Left lung (tissue), 14 donors: Measurements from ENCODE around the gene PEAR1. TPM values are rescaled to one million over a fixed set of nuclear protein-coding genes. Genes with fewer than 3 reads are reported as not detected.

Experiments used
- ATAC-seq: fragments of 200-7000 bp; cut with Tn5 transposase; one replicate; pipeline ENCODE4 v1.9.1; 2020; ENCODE audit warnings: moderate library complexity
- DNase-seq, 4 donors: peaks; one replicate each; pipeline ENCODE4 v3.0.0-alpha.2; 2013 to 2020
- H3K27ac ChIP-seq, 2 donors: fragments of 200-600 bp; sonication (generic) in 1 of 2; one replicate each; pipeline versions ENCODE4 v1.5.0 to v1.8.0; 2020 to 2021
- H3K27me3 ChIP-seq, 2 donors: fragments of 200-600 bp; sonication (generic) in 1 of 2; one replicate each; pipeline versions ENCODE4 v1.5.0 to v1.8.0; 2020 to 2021
- H3K36me3 ChIP-seq, 2 donors: fragments of 200-600 bp; sonication (generic) in 1 of 2; one replicate each; pipeline versions ENCODE4 v1.5.0 to v1.8.0; 2020 to 2021
- H3K4me1 ChIP-seq, 2 donors: fragments of 200-600 bp; one replicate each; pipeline ENCODE4 v1.8.0; 2021
- H3K4me3 ChIP-seq, 2 donors: fragments of 200-600 bp; sonication (generic) in 1 of 2; one replicate each; pipeline versions ENCODE4 v1.5.0 to v1.8.0; 2020 to 2021; ENCODE audit warnings: mild to moderate bottlenecking in 1 of 2
- H3K9me3 ChIP-seq, 2 donors: fragments of 200-600 bp; sonication (generic) in 1 of 2; one replicate each; pipeline versions ENCODE4 v1.5.0 to v1.8.0; 2020 to 2021
- intact Hi-C, 2 donors: fragments of 100-400 bp; cut with DNase I; formaldehyde crosslinking; loops; one replicate each; pipeline versions ENCODE4 v1.11.2 to v1.14.2; 2022
- long read RNA-seq, 12 donors: library from polyadenylated mRNA in 2 of 12; unstranded in 2 of 12; transcript quantifications; one replicate each; pipeline ENCODE4 v2.0.0 and lab custom pipeline, GENCODE V29; 2019 to 2026
- polyA plus RNA-seq, 6 donors: library from polyadenylated mRNA; unstranded; fragments of 120-200 nt; gene quantifications; one replicate each; pipeline ENCODE4 v1.2.1, GENCODE V29; 2013; ENCODE audit not compliant: insufficient read length in 6 of 6
- total RNA-seq, 2 donors: library from RNA; stranded (reverse); fragmentation: NEBNext Ultra II Directional; extraction: Animal tissue kit (Norgen Biotek cat#: 25700); gene quantifications; one replicate each; pipeline ENCODE4 v1.2.1, GENCODE V29; 2021
- TF ChIP-seq, protein P1 (sequence below), 2 donors: fragments of 200-600 bp; sonication (generic) in 1 of 2; IDR thresholded peaks; one replicate each; pipeline versions ENCODE4 v1.5.0 to v1.8.0; 2021; ENCODE audit warnings: antibody characterized with exemption in 2 of 2
- donor health status: DM: no; HTN: yes; CAD: no.
- donor health status: DM: no; HTN: no; CAD: no.

PEAR1 gene
- total RNA-seq (10 to 100 TPM; 10.6 to 12.3 TPM), polyA plus RNA-seq (10 to 100 TPM; 25.7 to 30.1 (median 29.4) TPM)
- long read RNA-seq, donor 1, partial matches to known transcripts = 82 of 83 reads
- long read RNA-seq, donor 1, other reads (novel, unspliced or antisense) = 0 of 83 reads
- long read RNA-seq, donor 2, full-length matches to known transcripts = 3 of 99 reads
- long read RNA-seq, donor 2, partial matches to known transcripts = 96 of 99 reads
- long read RNA-seq, donor 2, other reads (novel, unspliced or antisense) = 0 of 99 reads
- long read RNA-seq, donor 3, full-length matches to known transcripts = 2 of 10 reads
- long read RNA-seq, donor 3, partial matches to known transcripts = 8 of 10 reads
- long read RNA-seq, donor 3, other reads (novel, unspliced or antisense) = 0 of 10 reads
- long read RNA-seq, donor 4, partial matches to known transcripts = 0 of 3 reads
- long read RNA-seq, donor 4, other reads (novel, unspliced or antisense) = 3 of 3 reads
- long read RNA-seq, donor 5, partial matches to known transcripts = 0 of 1 reads
- long read RNA-seq, donor 5, other reads (novel, unspliced or antisense) = 0 of 1 reads
- long read RNA-seq, donor 6, full-length matches to known transcripts = 1 of 1 reads
- long read RNA-seq, donor 6, partial matches to known transcripts = 0 of 1 reads
- long read RNA-seq, donor 6, other reads (novel, unspliced or antisense) = 0 of 1 reads
- long read RNA-seq, donor 7, partial matches to known transcripts = 0 of 1 reads
- long read RNA-seq, donor 7, other reads (novel, unspliced or antisense) = 0 of 1 reads
- long read RNA-seq, donor 8, partial matches to known transcripts = 42 of 42 reads
- long read RNA-seq, donor 8, other reads (novel, unspliced or antisense) = 0 of 42 reads
- long read RNA-seq, donor 9 = 0 reads
- long read RNA-seq, donor 10 = 0 reads
- long read RNA-seq, donor 11, partial matches to known transcripts = 12 of 13 reads
- long read RNA-seq, donor 11, other reads (novel, unspliced or antisense) = 0 of 13 reads
- long read RNA-seq, donor 12, partial matches to known transcripts = 16 of 17 reads
- long read RNA-seq, donor 12, other reads (novel, unspliced or antisense) = 0 of 17 reads

- Histone ChIP-seq H3K4me1 (peaks cover 8 to 56% of the 10 kb centered on the region in 2 donors), H3K27me3 (peaks cover 8 to 51% of the 10 kb centered on the region in 2 donors), H3K4me3 (peak within 1 kb of the TSS; percentile 30 to 48), H3K9me3 (no peaks in the 10 kb centered on the region), H3K27ac (peak within 1 kb of the TSS; percentile 77 to 84), H3K36me3 (no peaks in the 10 kb centered on the region)
- ATAC-seq (peak; percentile 12), DNase-seq (peak; percentile 47 to 82 (median 70))
- intact Hi-C loops = no loop called here
- TF ChIP-seq, protein P1, sequence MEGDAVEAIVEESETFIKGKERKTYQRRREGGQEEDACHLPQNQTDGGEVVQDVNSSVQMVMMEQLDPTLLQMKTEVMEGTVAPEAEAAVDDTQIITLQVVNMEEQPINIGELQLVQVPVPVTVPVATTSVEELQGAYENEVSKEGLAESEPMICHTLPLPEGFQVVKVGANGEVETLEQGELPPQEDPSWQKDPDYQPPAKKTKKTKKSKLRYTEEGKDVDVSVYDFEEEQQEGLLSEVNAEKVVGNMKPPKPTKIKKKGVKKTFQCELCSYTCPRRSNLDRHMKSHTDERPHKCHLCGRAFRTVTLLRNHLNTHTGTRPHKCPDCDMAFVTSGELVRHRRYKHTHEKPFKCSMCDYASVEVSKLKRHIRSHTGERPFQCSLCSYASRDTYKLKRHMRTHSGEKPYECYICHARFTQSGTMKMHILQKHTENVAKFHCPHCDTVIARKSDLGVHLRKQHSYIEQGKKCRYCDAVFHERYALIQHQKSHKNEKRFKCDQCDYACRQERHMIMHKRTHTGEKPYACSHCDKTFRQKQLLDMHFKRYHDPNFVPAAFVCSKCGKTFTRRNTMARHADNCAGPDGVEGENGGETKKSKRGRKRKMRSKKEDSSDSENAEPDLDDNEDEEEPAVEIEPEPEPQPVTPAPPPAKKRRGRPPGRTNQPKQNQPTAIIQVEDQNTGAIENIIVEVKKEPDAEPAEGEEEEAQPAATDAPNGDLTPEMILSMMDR (IDR thresholded peaks at IDR 0.05) = no peak
Measured at GRCh38 chr1:156893048-156893953, at the start of gene PEAR1. PEAR1 (plus strand) TSS chr1:156893718; CDS start chr1:156903927, 10,209 bp downstream.

DNA sequence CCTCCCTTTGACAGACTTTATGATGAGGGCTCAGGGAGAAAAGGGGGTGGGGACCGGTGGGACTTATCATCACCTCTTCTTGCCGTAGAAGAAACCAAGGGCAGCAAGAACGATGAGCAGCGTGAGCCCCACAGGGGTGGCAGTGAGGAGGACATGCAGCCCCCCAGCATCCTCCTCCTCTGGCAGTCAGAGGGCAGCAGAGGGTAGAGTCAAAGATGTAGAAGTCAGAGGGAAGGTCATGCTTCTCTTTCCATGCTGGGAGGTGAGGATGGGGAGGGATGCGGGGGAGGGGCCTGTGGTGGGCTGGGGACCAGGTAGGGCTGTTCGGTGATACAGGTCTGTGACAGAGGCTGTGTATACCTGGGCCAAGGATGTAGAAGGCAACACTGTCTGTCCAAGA, 49.4 kb upstream of the PEAR1 start:
- Histone ChIP-seq H3K36me3 (no peaks in the 10 kb centered on the region), H3K4me3 (no peak overlapping the region), H3K9me3 (no peaks in the 10 kb centered on the region), H3K27me3 (peaks cover 46 to 100% of the 10 kb centered on the region in 2 donors), H3K4me1 (peaks cover 5 to 11% of the 10 kb centered on the region in 2 donors), H3K27ac (no peak overlapping the region)
- no peak for DNase-seq
- intact Hi-C loops = no loop called here
- ATAC-seq = no peak
- TF ChIP-seq, protein P1 (IDR thresholded peaks at IDR 0.05) = no peak

DNA sequence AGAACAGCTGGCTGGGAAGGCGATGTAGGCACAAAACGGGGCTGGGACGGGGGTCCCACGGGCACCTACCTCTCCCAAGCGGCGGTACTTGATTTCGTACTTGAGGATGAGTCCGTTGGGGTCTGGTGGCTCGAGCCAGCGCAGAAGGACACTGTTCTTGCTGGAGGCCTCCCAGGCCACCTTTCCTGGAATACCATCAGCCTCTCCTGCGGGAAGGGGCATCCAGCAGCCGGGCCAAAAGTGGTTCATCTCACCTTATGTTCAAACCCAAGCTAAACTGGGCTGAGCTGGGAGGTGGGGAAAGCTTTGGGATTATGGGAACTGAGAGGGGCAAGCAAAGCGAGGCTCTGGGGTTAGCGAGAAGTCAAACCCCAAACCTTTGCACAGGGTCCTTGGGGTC, 48.9 kb upstream of the PEAR1 start:
- Histone ChIP-seq H3K4me1 (peaks cover 5 to 11% of the 10 kb centered on the region in 2 donors), H3K27ac (no peak overlapping the region), H3K9me3 (no peaks in the 10 kb centered on the region), H3K36me3 (no peaks in the 10 kb centered on the region), H3K27me3 (peaks cover 43 to 100% of the 10 kb centered on the region in 2 donors), H3K4me3 (no peak overlapping the region)
- ATAC-seq = no peak
- TF ChIP-seq, protein P1 (IDR thresholded peaks at IDR 0.05) = no peak
- intact Hi-C loops = no loop called here
- no peak for DNase-seq

GRCh38 chr1:156845055-156845952, 48.2 kb upstream of the PEAR1 start:
- Histone ChIP-seq H3K36me3 (no peaks in the 10 kb centered on the region), H3K4me3 (no peak overlapping the region), H3K4me1 (peaks cover 5 to 11% of the 10 kb centered on the region in 2 donors), H3K27ac (no peak overlapping the region), H3K27me3 (peaks cover 43 to 100% of the 10 kb centered on the region in 2 donors), H3K9me3 (no peaks in the 10 kb centered on the region)
- TF ChIP-seq, protein P1 (IDR thresholded peaks at IDR 0.05) = no peak
- intact Hi-C loops = no loop called here
- DNase-seq (no peak), ATAC-seq (no peak)
